HG02798 (cell line): ENCODE results near the gene CELF1.

Experiments
- ATAC-seq: cut with Tn5 transposase; IDR thresholded peaks from one replicate; pipeline ENCODE4 v1.9.1; 2021; ENCODE audit warnings: mild to moderate bottlenecking; ENCODE audit not compliant: unreplicated experiment, poor library complexity

Gene CELF1

DNA sequence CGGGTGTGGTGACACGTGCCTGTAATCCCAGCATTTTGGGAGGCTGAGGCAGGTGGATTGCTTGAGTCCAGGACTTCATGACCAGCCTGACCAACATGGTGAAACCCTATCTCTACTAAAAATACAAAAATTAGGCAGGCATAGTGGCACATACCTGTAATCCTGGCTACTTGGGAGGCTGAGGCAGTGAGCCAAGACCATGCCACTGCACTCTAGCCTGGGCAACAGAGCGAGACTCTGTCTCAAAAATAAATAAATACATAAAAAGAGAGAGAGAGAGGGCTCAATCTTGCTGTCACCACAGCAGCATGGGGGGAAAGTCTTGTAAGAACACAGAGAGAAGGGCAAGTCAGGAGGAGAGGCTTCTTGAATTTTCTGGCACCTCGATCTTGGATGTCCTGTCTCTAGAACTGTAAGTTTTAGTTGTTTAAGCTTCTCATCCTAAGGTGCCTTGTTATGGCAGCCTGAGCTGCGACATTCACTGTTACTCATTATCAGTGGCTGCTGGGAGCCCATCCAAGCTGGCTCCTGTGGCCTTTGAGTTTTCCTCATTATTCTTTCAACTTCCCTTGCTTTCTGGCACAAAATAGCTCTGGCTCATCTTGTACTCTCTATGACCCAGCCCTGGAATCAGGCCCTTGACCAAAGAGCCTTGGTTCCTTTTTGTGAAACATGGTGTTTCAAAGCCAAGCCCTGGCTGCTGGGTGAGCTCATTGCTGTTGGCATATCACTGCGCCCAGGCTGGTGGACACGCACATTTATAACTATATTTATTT, 118.7 kb downstream of the CELF1 start:
- ATAC-seq = no peak

DNA sequence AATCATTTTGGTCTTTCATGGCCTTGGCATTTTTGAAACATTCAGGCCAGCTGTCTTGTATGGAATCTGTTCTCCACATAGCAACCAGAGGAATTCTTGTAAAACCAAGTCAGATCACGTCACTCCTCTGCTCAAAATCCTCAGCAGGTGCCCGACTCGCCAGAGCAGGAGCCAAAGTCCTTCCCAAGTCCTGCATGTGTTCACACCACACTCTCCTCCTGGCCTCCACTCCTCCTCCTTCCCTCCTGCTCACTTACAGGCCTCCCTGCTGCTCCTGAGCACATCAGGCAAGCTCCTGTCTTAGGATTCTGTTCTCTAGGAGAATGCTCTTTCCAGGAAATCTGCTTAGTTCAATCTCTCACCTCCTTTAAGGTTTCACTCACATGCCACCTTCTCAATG, 119.8 kb downstream of the CELF1 start:
- ATAC-seq = no peak

DNA sequence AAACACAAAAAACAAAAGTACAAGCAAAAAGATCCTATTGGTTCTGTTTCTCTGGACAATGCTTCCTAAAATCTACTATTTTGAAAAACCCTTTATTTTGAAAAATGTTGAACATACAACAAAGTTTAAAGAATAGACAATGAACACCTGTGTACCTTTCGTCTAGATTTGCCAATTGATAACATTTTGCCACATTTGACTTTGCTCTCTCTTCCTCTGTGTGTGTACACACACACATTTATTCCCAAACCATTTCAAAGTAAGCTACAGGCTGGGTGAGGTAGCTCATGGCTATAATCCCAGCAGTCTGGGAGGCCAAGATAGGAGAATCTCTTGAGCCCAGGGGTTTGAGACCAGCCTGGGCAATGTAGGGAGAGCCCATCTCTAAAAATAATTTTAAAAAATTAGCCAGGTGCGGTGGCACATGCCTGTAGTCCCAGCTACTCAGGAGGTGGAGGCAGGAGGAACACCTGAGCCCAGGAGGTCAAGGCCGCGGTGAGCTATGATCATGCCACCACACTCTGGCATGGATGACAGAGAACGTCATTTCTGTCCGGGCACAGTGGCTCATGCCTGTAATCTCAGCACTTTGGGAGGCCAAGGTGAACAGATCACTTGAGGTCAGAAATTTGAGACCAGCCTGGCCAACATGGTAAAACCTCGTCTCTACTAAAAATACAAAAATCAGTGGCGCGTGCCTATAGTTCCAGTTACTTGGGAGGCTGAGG, 121.4 kb downstream of the CELF1 start:
- no peak for ATAC-seq

DNA sequence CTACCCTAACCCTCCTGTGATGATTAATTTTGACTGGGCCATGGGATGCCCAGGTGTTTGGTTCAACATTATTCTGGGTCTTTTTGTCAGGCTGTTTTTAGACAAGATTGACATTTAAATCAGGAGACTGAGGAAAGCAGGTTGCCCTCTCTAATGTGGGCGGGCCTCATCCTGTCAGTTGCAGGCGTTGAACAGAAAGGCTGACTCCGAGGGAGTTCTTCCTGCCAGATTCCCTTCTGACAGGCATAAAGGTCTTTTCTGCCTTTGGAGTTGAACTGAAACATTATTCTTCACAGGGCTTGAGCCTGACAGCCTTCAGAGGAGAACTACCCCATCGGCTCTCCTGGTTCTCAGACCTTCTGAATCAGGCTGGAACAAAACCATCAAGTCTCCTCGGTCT, 122.4 kb downstream of the CELF1 start:
- ATAC-seq = no peak

DNA sequence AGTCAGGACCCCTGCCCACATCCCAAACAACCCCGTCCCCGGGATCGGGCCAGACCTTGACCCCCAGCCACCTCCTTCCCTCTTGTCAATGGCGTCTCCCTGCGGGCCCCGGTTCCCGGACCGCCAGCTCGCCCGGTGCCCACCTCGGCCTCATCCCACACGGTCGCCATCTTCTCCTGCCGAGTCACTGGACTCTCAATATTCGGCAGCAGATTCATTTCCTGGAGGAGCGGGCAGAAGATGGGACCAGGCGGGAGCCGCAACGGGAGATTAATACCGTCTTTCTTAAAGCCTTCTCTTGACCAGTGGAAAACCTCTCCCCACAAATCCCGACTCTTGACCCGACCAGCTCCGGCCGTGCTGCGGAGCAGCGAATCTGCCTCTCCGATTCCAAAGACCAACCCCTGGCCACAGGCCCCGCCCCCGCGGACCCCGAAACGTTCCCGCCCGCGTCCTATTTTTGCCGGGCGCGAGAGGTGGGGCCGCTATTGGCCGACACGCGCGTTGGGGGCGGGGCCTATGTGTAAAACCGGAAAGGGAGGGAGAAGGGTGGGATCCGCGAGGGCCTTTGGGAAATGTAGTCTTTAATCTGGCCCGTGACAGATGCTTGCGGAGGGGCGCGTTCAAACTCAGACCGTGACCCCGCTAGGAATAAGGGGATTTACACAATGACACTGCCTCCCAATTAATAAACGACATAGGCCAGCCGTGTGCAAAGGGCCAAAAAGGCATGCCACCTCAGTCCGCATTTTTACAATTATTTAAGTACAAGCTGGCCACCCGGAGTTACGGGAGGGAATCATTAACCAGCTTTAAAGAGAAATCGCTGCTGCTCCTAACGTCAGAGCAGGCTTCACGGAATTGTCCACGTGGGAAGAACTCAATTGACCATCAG, 126.6 kb downstream of the CELF1 start, which contains the start of gene PSMC3:
Gene PSMC3, minus strand, starts transcription at position 378 of the 895 bp plus-strand sequence. Its CDS starts 160 bp downstream, at position 218.
- ATAC-seq = peak; percentile 95

DNA sequence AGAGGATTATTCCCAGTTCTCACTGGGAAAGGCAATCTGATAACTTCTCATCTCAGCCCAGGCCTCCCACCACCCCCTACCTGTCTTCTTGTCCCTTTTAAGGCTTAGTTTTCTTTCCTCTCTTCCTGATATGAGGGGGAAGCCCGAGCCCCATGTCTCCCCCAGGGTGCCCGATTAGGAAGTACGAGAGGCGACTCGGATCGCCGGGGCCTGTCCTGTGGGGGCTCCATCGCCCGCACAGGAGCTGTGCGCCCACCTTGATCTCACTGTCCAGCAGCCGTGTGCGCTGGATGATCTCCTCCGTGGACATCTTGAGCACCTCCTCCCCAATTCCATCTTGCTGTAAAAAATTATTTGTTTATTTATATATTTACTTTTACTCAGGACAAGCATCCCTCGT, 127.3 kb downstream of the CELF1 start:
- no peak for ATAC-seq

GRCh38 chr11:47418454-47419259, 134.3 kb downstream of the CELF1 start:
- ATAC-seq = no peak

GRCh38 chr11:47417712-47418111, 135.2 kb downstream of the CELF1 start:
- ATAC-seq = no peak

GRCh38 chr11:47415949-47416472, 136.9 kb downstream of the CELF1 start:
- no peak for ATAC-seq
